Astrocyte (in vitro differentiated cells and primary cell): ENCODE measurements around the gene SMIM20. TPM values are rescaled to one million over a fixed set of nuclear protein-coding genes. Genes with fewer than 3 reads are reported as not detected.

Experiments
- DNase-seq: peaks from one replicate; pipeline ENCODE4 v3.0.0-alpha.2; 2010; ENCODE audit warnings: low read depth
- FAIRE-seq: peaks from 2 replicates; lab custom pipeline; 2011; peaks lifted over from hg19 to GRCh38; lab: Jason Lieb, UNC
- H2AFZ ChIP-seq: 2 replicates; pipeline ENCODE4 v1.6.0; 2012; ENCODE audit warnings: low read depth, low read length, inconsistent platforms
- H3K27ac ChIP-seq: 2 replicates; pipeline ENCODE4 v1.5.1; 2011; ENCODE audit warnings: low read depth, low read length, inconsistent platforms
- H3K27me3 ChIP-seq: 2 replicates; pipeline ENCODE4 v1.6.0; 2011; ENCODE audit warnings: low read length, inconsistent platforms; ENCODE audit not compliant: insufficient read depth
- H3K36me3 ChIP-seq: 2 replicates; pipeline ENCODE4 v1.5.1; 2011; ENCODE audit warnings: low read length, inconsistent platforms; ENCODE audit not compliant: insufficient read depth
- H3K4me1 ChIP-seq: 2 replicates; pipeline ENCODE4 v1.5.1; 2011; ENCODE audit warnings: low read length, inconsistent platforms; ENCODE audit not compliant: insufficient read depth
- H3K4me2 ChIP-seq: 2 replicates; pipeline ENCODE4 v1.6.0; 2012; ENCODE audit warnings: low read length, inconsistent platforms
- H3K4me3 ChIP-seq: 2 replicates; pipeline ENCODE4 v1.5.1; 2011; ENCODE audit warnings: low read depth, mild to moderate bottlenecking, low read length, inconsistent platforms; ENCODE audit not compliant: insufficient read depth
- H3K79me2 ChIP-seq: 2 replicates; pipeline ENCODE4 v1.6.0; 2012; ENCODE audit warnings: mild to moderate bottlenecking, low read length, inconsistent platforms; ENCODE audit not compliant: insufficient read depth
- H3K9ac ChIP-seq: 2 replicates; pipeline ENCODE4 v1.6.0; 2012; ENCODE audit warnings: mild to moderate bottlenecking, low read length, inconsistent platforms
- H3K9me3 ChIP-seq: 2 replicates; pipeline ENCODE4 v1.5.1; 2012; ENCODE audit warnings: low read depth, mild to moderate bottlenecking, low read length, inconsistent platforms; ENCODE audit not compliant: insufficient read depth
- H4K20me1 ChIP-seq: 2 replicates; pipeline ENCODE4 v1.6.0; 2012; ENCODE audit warnings: low read length, inconsistent platforms; ENCODE audit not compliant: insufficient read depth
- H3K27ac Mint-ChIP-seq: one replicate; pipeline ENCODE4 v1.8.0; 2021; ENCODE audit warnings: mild to moderate bottlenecking, mixed read lengths; ENCODE audit not compliant: unreplicated experiment
- H3K27me3 Mint-ChIP-seq: one replicate; pipeline ENCODE4 v1.8.0; 2021; ENCODE audit warnings: low read depth, mixed read lengths; ENCODE audit not compliant: unreplicated experiment
- H3K36me3 Mint-ChIP-seq: one replicate; pipeline ENCODE4 v1.8.0; 2021; ENCODE audit warnings: low read depth, mixed read lengths; ENCODE audit not compliant: unreplicated experiment
- H3K4me1 Mint-ChIP-seq: one replicate; pipeline ENCODE4 v1.8.0; 2021; ENCODE audit warnings: low read depth, mixed read lengths; ENCODE audit not compliant: unreplicated experiment
- H3K4me3 Mint-ChIP-seq: one replicate; pipeline ENCODE4 v1.8.0; 2021; ENCODE audit warnings: mild to moderate bottlenecking, moderate library complexity, mixed read lengths; ENCODE audit not compliant: unreplicated experiment
- H3K9me3 Mint-ChIP-seq: one replicate; pipeline ENCODE4 v1.8.0; 2021; ENCODE audit warnings: mild to moderate bottlenecking, mixed read lengths; ENCODE audit not compliant: unreplicated experiment
- EZH2 ChIP-seq: IDR thresholded peaks from 2 replicates; pipeline ENCODE4 v1.6.1; 2012; ENCODE audit warnings: mild to moderate bottlenecking, low read length, inconsistent platforms; ENCODE audit not compliant: insufficient read depth
- total RNA-seq: library from RNA; stranded (reverse); gene quantifications from 2 replicates; pipeline ENCODE4 v1.2.1, GENCODE V29; 2021
- TF ChIP-seq, protein P1 (sequence below): IDR thresholded peaks from 2 replicates; pipeline ENCODE4 v1.5.1; 2011; ENCODE audit warnings: low read depth, mild to moderate bottlenecking, inconsistent platforms, low read length, moderate library complexity; ENCODE audit not compliant: insufficient read depth

The SMIM20 gene
- total RNA-seq, 1 donor from 2014 or later: 19.4 TPM

DNA sequence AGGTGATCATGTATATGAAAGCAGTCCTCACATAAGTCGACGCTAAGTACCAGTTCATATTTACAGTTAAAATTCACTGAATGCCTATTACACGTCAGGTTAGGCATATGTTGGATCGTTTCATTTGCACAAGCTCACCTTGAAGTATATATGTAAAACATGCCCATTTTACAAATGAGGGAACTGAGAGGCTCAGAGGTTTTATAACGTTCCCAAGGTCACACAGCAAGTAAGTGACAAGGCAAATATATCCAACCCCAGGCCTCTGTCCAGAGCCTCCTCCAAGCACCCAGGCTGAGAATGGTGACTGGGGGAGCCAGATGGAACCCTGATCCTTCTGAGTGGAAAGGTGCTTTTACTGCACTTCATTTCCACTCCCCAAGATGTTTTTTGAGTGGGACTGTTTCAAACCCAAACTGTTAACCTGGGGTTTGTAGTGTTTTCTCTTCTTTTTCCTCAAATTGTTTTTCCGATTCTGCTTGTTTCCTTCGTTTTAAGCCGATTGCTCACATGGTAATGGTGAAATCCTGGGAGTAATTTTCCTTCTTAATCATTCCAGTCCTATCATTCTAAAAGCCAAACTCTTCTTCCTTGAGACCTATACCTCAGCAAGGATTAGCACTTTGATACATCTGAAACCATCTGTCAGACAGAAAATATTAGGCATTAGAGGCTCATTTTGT lies 791 bp downstream of the SMIM20 start:
- no peak for FAIRE-seq

GRCh38 chr4:25915353-25915705 lies 1.3 kb downstream of the SMIM20 start:
- Mint-ChIP-seq H3K9me3 (no peaks in the 10 kb centered on the region), H3K4me1 (peaks cover 2% of the 10 kb centered on the region), H3K36me3 (no peaks in the 10 kb centered on the region), H3K4me3 (peak overlapping the region; percentile 79), H3K27me3 (no peaks in the 10 kb centered on the region), H3K27ac (no peak overlapping the region)
- Histone ChIP-seq H3K36me3 (no peaks in the 10 kb centered on the region), H4K20me1 (no peaks in the 10 kb centered on the region), H3K9ac (no peak overlapping the region), H3K79me2 (no peaks in the 10 kb centered on the region), H3K27me3 (no peaks in the 10 kb centered on the region), H2AFZ (no peak overlapping the region), H3K4me1 (peaks cover 16% of the 10 kb centered on the region), H3K4me3 (no peak overlapping the region), H3K9me3 (no peaks in the 10 kb centered on the region), H3K4me2 (peak overlapping the region; percentile 89), H3K27ac (no peak overlapping the region)
- DNase-seq: no peak
- FAIRE-seq: no peak
- no peak for TF ChIP-seq EZH2
- TF ChIP-seq, protein P1, sequence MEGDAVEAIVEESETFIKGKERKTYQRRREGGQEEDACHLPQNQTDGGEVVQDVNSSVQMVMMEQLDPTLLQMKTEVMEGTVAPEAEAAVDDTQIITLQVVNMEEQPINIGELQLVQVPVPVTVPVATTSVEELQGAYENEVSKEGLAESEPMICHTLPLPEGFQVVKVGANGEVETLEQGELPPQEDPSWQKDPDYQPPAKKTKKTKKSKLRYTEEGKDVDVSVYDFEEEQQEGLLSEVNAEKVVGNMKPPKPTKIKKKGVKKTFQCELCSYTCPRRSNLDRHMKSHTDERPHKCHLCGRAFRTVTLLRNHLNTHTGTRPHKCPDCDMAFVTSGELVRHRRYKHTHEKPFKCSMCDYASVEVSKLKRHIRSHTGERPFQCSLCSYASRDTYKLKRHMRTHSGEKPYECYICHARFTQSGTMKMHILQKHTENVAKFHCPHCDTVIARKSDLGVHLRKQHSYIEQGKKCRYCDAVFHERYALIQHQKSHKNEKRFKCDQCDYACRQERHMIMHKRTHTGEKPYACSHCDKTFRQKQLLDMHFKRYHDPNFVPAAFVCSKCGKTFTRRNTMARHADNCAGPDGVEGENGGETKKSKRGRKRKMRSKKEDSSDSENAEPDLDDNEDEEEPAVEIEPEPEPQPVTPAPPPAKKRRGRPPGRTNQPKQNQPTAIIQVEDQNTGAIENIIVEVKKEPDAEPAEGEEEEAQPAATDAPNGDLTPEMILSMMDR: no peak

More for the DNA sequence above, 791 bp downstream of the SMIM20 start:
- no peak for TF ChIP-seq EZH2
- TF ChIP-seq, protein P1: no peak
- Histone ChIP-seq H3K27me3 (no peaks in the 10 kb centered on the region), H3K79me2 (no peaks in the 10 kb centered on the region), H3K9ac (peak overlapping the region; percentile 87), H3K4me1 (peaks cover 16% of the 10 kb centered on the region), H3K4me3 (peak overlapping the region; percentile 73), H2AFZ (peak overlapping the region; percentile 91), H3K9me3 (no peaks in the 10 kb centered on the region), H3K27ac (no peak overlapping the region), H4K20me1 (no peaks in the 10 kb centered on the region), H3K4me2 (peak overlapping the region; percentile 89), H3K36me3 (no peaks in the 10 kb centered on the region)
- no peaks in the 10 kb centered on the region for H3K27me3 Mint-ChIP-seq
- no peaks in the 10 kb centered on the region for H3K9me3 Mint-ChIP-seq
- DNase-seq: no peak
- peak overlapping the region; percentile 91 for H3K27ac Mint-ChIP-seq
- peak overlapping the region; percentile 94 for H3K4me3 Mint-ChIP-seq
- peaks cover 2% of the 10 kb centered on the region for H3K4me1 Mint-ChIP-seq
- no peaks in the 10 kb centered on the region for H3K36me3 Mint-ChIP-seq

DNA sequence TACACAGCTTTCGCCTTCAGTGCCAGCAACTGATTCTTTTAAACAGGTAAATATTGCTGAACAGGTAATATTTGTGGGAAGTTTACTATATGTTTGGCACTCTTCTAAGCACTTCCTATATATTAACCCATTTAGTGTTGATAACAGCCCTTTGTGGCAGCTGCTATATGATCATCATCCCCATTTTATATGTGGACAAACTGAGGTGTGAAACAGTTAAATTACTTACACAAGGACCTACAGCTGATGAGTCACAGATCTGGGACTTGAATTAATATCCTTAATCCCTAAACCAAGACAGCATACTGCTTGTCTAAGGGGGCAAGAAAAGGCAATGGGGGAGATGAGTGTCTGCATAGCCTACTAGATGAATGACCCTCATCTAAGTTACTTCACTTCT lies 2.9 kb downstream of the SMIM20 start:
- no peak for FAIRE-seq
- H3K4me3 Mint-ChIP-seq: no peak overlapping the region

More for the DNA sequence above, 2.9 kb downstream of the SMIM20 start:
- Mint-ChIP-seq H3K36me3 (peaks cover under 1% of the 10 kb centered on the region), H3K4me1 (peaks cover 2% of the 10 kb centered on the region), H3K27me3 (no peaks in the 10 kb centered on the region), H3K27ac (no peak overlapping the region), H3K9me3 (peaks cover 3% of the 10 kb centered on the region)
- no peak for TF ChIP-seq EZH2
- TF ChIP-seq, protein P1: no peak
- Histone ChIP-seq H3K9me3 (no peaks in the 10 kb centered on the region), H3K79me2 (no peaks in the 10 kb centered on the region), H2AFZ (no peak overlapping the region), H3K27ac (no peak overlapping the region), H3K9ac (no peak overlapping the region), H3K27me3 (no peaks in the 10 kb centered on the region), H3K4me1 (peaks cover 16% of the 10 kb centered on the region), H3K4me2 (no peak overlapping the region), H4K20me1 (no peaks in the 10 kb centered on the region), H3K4me3 (no peak overlapping the region), H3K36me3 (no peaks in the 10 kb centered on the region)
- no peak for DNase-seq
